Measurements from ENCODE around the gene DIAPH3. TPM values are rescaled to one million over a fixed set of nuclear protein-coding genes. Genes with fewer than 3 reads are reported as not detected.

DIAPH3 gene
- total RNA-seq, 1 donor from 2014 or later: 0.32 TPM

DNA sequence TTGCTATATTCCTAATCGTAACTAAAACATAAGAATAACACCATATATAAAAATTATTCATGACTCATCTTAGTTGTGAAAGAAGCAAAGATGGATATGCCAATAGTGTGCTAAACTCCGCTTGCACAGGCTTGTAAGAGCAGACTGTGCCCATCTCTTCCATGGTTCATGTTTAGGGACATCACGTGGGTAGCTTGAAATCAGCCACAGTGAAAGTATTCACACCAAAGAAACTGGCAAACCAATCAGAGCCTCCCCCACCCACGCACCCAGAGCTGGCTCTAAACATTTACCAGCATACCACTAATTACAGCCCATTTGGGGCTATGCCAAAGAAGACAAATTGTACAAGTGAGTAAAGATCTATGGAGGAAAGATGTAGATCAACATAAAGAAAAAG is 147.5 kb downstream of the DIAPH3 start:
- Histone ChIP-seq H3K36me3 (no peaks in the 10 kb centered on the region), H3K4me1 (no peaks in the 10 kb centered on the region), H3K4me3 (no peak overlapping the region), H3K27me3 (no peaks in the 10 kb centered on the region), H3K27ac (no peak overlapping the region), H3K9me3 (no peaks in the 10 kb centered on the region)
- TF ChIP-seq, protein P1, sequence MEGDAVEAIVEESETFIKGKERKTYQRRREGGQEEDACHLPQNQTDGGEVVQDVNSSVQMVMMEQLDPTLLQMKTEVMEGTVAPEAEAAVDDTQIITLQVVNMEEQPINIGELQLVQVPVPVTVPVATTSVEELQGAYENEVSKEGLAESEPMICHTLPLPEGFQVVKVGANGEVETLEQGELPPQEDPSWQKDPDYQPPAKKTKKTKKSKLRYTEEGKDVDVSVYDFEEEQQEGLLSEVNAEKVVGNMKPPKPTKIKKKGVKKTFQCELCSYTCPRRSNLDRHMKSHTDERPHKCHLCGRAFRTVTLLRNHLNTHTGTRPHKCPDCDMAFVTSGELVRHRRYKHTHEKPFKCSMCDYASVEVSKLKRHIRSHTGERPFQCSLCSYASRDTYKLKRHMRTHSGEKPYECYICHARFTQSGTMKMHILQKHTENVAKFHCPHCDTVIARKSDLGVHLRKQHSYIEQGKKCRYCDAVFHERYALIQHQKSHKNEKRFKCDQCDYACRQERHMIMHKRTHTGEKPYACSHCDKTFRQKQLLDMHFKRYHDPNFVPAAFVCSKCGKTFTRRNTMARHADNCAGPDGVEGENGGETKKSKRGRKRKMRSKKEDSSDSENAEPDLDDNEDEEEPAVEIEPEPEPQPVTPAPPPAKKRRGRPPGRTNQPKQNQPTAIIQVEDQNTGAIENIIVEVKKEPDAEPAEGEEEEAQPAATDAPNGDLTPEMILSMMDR (IDR thresholded peaks at IDR 0.05): no peak
- intact Hi-C loops (cut with DNase I): no loop called here
- DNase-seq (ENCODE audit: low spot score in 2 of 2): no peak

DNA sequence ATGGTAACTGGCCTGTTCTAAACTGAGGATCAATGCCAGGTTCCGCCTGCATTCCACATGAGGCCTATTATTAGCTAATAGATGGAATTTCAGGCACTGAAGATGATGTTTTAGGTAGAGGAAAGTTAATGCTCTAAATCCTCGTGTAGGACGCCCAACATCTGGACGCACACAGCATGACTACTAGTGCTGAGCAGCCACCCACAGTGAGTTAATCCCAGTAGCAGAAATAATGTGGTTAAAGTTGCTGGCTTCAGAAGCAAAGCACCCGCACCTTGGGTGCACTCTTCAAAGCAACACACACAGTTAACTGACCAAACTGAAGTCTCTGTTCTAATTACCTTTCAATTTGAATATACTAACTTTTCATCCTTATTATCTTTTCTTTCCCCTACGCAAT is 150.6 kb downstream of the DIAPH3 start:
- H3K4me3 ChIP-seq: no peak overlapping the region
- no peak for DNase-seq (ENCODE audit: low spot score in 2 of 2)
- TF ChIP-seq, protein P1 (IDR thresholded peaks at IDR 0.05): no peak
- no peaks in the 10 kb centered on the region for H3K9me3 ChIP-seq
- H3K27ac ChIP-seq: no peak overlapping the region
- H3K27me3 ChIP-seq: no peaks in the 10 kb centered on the region
- no peaks in the 10 kb centered on the region for H3K4me1 ChIP-seq
- no peaks in the 10 kb centered on the region for H3K36me3 ChIP-seq
- intact Hi-C loops (cut with DNase I): no loop called here

DNA sequence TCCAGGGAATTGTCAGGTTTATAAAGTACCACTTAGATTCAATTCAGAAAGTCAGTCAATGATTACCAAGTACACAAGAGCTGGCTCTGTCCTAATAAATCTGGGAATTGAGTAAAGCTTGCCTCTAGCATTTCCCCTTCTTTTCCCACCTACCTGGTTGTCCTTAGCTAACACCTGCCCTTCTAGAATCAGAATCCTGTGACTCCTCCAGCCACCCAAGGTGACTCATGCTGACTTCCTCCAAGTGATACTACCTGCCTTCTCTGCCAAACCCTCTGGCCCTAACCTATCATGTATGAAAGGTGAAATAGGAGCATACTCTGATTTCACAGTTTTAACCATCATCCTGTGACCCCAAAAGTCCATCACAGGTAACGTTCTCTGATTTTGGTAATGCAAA is 151.2 kb downstream of the DIAPH3 start:
- Histone ChIP-seq H3K4me3 (no peak overlapping the region), H3K4me1 (no peaks in the 10 kb centered on the region), H3K27me3 (no peaks in the 10 kb centered on the region), H3K27ac (no peak overlapping the region), H3K36me3 (no peaks in the 10 kb centered on the region), H3K9me3 (no peaks in the 10 kb centered on the region)
- TF ChIP-seq, protein P1 (IDR thresholded peaks at IDR 0.05): no peak
- DNase-seq (ENCODE audit: low spot score in 2 of 2): no peak
- intact Hi-C loops (cut with DNase I): no loop called here

DNA sequence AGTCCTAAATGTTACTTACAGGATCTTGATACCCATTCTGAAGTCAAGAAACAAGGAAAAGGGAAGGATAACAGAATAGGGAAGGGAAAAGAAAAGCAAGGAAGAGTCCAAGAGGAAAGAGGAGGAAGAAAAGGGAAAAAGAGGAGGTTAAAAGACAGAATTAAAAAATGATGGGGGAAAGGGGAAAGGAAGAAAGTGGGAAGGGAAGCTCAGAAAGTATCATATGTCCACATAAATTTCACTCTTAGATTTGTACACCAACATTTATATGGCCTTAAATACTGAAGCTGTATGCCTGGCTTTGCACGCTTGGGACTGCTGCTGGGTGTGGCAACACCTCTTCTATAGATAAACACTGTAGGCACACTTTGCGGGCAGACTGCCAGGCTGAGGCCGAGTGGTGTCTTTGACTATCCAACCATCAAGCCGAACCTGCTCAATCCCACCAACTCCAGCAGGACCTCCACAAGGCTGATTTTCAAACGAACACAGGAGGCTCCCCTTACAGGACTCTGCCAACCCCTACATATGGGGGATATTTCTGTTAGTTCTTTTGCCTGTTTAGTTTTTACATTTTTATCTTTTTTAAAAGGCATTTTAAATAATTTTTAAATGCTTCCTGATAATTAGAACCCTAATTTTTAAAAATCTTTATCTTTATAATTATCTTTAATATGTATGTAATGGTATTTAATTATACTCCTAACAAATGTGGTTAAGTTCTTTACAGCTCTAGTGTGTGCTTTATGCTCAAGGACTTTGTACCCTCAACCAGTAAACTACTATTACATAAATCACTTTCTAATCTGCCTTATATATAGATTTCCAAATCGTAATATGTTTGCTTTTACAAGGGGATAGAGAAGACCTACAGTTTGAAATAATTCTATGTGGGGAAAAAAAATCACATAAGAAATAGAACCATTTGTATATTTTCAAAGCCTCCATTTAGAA is 154.2 kb downstream of the DIAPH3 start:
- Histone ChIP-seq H3K4me3 (no peak overlapping the region), H3K27me3 (no peaks in the 10 kb centered on the region), H3K9me3 (no peaks in the 10 kb centered on the region), H3K4me1 (no peaks in the 10 kb centered on the region), H3K36me3 (no peaks in the 10 kb centered on the region), H3K27ac (no peak overlapping the region)
- DNase-seq (ENCODE audit: low spot score in 2 of 2): no peak
- TF ChIP-seq, protein P1 (IDR thresholded peaks at IDR 0.05): no peak
- intact Hi-C loops (cut with DNase I): no loop called here

DNA sequence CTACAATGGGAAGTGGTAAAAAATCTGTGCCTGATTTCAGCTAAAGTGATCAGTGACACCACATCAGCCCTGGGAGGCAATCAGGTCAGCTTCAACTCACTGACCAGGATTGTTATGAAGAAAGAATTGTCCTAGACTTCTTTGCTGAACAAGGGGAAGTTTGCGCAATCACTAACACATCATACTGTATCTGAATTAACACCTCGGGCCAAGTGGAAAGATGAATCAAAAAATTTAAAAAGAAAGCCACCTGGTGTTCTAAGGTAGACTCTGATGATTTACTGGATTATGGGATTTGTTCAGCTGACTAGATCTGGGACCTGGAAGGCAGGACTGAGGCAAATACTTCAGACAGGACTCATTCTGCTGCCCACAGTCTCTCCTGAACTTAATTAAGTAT is 161.8 kb downstream of the DIAPH3 start:
- TF ChIP-seq, protein P1 (IDR thresholded peaks at IDR 0.05): no peak
- DNase-seq (ENCODE audit: low spot score in 2 of 2): no peak
- no peak overlapping the region for H3K27ac ChIP-seq
- no peak overlapping the region for H3K4me3 ChIP-seq
- intact Hi-C loops (cut with DNase I): no loop called here
- no peaks in the 10 kb centered on the region for H3K36me3 ChIP-seq
- H3K9me3 ChIP-seq: no peaks in the 10 kb centered on the region
- no peaks in the 10 kb centered on the region for H3K27me3 ChIP-seq
- no peaks in the 10 kb centered on the region for H3K4me1 ChIP-seq
